HG02870 (cell line): ENCODE results near the gene AHCYL1.

ENCODE experiments used
- ATAC-seq: cut with Tn5 transposase; IDR thresholded peaks from one replicate; pipeline ENCODE4 v1.9.1; 2021; ENCODE audit warnings: mild to moderate bottlenecking, moderate library complexity; ENCODE audit not compliant: unreplicated experiment

The AHCYL1 gene

DNA sequence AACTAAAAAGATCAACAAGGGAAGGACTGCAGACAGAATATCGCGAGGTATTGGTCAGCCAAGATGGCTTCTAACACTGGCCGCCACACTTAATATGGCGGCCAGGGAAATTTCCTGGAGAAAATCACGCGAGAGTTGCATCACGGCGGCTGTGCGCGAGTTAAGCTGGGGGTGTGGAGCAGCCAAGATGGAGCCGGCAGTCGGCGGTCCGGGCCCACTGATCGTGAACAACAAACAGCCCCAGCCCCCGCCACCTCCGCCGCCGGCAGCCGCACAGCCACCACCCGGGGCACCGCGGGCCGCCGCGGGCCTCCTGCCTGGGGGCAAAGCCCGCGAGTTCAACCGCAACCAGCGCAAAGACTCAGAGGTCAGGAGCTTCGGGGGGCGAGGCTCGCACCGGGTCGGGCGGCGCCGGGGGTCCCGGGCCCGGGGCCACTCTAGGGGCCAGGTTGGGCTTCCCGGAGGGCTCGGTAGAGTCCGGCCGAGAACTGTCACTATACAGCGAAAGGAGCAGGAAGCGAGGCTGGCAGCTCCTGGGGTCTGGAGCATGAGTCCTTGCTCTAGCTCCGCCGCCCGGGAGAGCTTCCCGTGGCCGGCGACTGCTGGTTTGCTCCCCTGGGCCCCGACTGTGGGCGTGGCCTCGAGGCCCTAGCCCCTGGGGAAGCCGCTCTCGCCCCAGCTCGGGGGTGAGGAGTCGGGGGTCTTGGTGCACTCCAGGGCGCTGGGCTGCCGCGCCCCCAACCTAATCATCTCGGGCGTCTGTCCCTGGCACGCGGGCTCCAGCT lies 50.1 kb downstream of the AHCYL1 start, which contains the start of gene STRIP1:
TSS of gene STRIP1 (plus strand) at position 174 of the 785 bp plus-strand sequence. CDS start at position 188, 14 bp downstream.
- ATAC-seq, result peak; percentile 79

DNA sequence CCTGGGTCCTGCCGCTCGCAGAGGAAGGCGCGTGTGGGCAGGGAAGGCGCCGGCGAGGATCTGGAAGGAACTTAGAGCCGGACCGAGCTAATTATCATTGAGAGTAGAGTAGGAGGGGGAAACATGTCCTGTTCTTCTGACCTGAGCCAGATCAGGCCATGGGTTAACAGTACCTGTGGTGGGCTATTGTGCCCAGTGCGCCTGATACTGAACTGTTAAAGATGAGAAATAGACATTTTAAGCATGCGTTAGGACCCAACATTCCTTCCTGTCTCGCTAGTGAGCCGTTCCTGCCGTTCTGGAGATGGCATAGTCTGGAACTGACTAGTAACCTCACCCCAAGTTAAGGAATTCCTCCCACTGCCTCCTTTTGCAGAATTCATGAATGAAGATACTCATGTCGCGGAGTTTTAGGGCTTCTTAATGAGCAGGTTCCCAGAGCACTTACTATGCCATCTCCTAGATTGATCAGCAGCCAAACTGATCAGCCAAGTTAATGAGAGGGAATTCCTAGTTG lies 50.7 kb downstream of the AHCYL1 start:
- ATAC-seq, result no peak

DNA sequence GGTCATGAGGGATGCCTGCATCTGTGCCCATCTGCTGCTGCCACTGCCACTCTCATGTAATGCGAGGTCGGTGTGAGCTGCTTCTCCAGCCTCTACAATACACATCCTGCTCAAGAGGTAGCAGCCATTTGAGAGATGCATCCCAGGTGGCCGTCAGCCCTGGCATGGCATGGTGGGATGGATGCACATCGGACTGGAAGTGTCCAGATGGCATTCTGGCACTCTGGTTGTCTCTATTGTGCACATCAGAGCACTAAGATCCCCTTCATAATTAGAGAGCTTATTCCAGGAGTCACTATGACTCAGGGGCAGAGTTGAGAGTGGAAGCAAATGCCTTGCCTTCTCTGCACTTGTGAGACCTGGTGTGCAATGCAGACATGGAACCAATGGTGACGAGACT lies 53.7 kb downstream of the AHCYL1 start:
- ATAC-seq, result no peak

DNA sequence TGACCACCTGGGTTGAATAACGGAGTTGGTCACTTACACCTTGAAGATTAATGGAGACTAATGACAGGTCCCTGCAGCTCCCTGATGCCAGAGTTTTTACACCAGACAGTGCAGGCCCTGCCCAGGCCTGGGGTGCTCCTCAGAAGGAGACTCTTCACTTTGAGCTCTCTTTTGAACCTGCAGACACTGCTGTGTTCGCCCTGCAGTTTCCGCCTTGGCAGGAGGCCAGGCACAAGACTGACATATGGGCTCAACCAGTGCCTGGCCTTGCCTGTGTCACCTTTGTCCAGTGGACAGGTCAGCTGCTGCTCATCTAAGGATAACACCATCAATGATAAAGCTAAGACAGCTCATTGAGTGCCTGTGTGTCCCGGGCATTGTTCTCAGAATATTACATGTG lies 55.1 kb downstream of the AHCYL1 start:
- ATAC-seq, result no peak

DNA sequence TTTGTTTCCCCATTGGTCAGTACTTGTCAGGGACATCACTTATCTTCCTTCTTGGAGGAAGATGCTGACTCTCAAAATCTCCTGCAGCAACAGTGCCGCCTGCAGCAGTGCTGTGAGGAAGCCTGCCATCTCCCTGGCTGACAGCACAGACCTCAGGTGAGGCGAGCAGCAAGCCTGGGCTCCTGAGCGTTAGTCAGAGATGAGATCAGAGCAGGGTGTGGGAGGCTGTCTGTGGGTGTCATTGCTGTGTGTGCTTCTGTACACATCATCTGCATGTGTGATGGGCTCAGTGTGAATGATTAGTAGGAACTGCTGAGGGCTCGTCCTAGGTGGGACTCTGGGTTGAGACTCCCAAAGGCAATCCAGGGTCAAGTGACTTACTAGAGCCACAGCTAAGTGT lies 56.0 kb downstream of the AHCYL1 start:
- no peak for ATAC-seq

DNA sequence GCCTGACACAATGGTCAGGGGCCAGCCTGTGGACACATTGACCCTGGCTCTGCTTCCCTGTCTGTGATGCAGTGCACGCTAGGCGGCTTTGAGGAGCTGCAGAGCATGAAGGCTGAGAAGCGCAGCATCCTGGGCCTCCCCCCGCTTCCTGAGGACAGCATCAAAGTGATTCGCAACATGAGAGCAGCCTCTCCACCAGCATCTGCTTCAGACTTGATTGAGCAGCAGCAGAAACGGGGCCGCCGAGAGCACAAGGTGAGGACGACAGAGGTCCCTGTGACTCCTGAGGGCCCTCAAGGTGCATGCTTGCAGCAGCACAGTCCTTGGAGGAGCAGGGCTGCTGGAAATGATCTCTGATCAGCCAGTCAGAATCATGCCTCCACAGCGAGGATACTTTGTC lies 58.5 kb downstream of the AHCYL1 start:
- no peak for ATAC-seq

DNA sequence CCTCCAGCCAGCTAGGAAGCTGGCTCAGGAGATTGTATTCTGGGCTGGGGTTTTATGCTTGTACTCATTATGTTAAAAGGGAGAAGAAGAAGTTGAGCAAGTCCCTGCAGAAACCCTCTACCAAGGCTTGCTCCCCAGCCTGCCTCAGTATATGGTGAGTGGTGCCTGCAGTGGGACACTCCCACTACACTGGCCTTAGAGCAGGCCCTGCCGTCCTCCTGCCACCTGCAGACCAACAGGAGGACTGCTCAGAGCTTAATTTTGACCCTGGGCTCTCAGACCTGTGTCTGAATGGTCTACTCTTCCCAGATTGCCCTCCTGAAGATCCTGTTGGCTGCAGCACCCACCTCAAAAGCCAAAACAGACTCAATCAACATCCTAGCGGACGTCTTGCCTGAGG lies 62.9 kb downstream of the AHCYL1 start:
- ATAC-seq, result no peak

DNA sequence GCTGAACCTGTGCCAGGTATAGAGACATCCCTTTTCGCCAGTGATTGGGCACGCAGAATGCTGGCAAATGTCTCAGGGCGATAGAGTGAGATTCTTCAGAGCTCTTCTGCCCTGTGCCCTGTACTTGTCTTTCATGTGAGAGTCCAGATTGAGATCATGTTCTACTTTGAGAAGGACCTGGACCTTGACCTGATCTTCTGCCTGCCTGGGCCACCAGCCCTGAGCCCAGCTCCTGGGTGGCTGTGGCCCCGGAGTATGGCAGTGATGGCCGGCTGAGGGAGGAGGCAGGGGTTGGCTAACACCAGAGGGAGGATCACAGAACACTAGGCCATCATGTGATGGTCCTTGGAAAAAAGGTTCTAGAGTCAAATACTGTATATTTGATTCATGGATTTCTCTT lies 63.7 kb downstream of the AHCYL1 start:
- no peak for ATAC-seq

DNA sequence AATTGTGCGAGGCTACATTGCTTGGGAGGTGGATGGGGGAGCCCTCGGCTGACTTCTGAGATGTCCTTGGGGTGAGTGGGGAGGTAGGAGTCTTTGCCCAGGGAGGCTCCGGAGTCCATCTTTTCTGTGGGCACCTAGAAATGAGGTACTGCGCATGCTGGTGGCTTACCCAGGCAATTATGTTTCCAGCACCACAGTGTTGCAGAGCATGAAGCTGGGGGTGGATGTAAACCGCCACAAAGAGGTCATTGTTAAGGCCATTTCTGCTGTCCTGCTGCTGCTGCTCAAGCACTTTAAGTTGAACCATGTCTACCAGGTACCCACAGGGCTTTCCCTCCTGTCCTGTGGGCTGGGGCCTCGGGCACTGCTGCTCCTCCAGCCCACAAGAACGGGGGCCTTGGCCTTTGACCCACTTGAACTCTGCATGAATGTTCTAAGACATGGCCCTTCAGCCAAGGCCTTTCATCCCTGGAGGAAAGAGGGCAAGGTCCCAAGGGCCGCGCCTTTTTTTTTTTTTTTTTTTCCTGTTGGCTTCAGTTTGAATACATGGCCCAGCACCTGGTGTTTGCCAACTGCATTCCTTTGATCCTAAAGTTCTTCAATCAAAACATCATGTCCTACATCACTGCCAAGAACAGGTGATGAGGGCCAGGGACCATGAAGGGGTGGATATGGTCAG lies 64.5 kb downstream of the AHCYL1 start:
- ATAC-seq, result no peak

DNA sequence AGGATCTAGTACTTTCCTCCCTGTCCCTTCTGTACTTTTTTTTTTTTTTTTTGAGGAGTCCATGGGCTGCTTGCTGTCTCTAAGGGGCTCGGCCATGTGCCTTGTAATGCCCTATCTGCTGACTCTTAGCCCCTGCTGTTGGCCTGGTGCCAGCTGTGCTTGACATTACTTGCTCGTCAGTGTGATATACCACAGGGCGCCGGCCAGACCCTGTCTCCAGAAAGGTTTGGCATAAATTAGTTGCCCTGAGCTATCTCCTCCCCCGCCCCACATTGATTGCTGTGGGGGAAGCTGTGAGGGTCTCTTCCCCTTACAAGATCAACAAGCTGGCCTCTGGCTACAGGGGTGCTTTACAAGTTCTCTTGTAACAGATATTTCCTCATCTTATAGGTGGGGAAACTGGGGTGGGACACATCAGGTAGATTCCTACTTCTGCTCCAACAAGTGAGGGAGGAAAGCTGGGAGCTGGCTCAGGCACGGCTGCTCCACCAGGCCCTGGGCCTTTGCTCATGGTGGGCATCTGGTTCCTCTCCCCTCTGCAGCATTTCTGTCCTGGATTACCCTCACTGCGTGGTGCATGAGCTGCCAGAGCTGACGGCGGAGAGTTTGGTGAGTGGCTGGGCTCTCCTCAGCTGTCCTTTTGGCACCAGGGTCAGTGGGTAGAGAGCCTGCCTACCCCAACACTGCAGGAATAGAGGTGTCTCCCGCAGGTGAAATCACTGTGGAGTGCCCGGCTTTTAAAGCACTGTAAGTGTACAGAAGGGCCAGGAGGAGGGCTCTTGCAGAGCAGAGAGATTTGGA lies 65.4 kb downstream of the AHCYL1 start:
- ATAC-seq, result no peak

DNA sequence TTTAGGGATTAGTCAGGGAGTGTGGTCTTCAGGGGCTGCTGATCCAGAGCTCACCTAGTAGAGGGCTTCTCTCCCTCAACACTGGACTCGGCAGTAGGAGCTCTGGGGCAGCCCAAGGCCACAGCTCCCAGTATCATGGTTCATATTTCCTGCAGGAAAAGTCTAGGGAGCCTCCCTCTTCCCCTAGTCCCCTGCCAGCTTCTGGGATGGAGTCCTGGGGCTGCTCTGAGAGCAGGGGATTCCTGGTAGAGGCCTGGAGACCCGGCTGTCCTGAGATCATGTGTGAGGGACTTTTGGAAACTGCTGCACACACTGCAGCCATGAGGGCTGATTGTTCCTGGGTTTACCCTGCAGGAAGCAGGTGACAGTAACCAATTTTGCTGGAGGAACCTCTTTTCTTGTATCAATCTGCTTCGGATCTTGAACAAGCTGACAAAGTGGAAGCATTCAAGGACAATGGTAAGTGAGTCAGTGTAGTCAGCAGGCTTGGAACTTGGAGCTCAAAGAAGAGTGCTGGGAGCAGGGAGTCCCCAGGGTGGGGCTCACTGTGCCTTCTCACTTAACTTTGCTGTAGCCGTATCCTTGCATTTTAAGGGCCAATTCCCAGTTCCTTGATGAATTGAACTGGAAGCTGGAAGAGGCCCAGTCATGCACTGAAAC lies 66.2 kb downstream of the AHCYL1 start:
- no peak for ATAC-seq

DNA sequence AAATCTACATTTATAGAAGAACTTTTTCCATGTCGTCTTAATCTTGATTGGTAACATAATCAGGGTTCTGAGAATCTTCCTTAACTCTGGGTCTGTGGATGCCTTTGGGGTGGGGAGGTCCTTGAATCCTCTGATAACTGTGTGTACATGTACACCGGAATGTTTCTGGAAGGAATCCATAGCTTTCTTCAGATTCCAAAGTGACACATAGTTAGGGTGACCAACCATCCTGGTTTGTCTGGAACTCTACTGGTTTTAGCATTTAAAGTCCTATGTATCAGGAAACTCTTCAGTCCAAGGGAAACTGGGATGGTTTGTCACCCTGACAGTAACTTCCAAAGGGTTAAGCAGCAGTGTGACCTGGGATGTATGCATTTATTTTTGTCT lies 66.7 kb downstream of the AHCYL1 start:
- ATAC-seq, result no peak

DNA sequence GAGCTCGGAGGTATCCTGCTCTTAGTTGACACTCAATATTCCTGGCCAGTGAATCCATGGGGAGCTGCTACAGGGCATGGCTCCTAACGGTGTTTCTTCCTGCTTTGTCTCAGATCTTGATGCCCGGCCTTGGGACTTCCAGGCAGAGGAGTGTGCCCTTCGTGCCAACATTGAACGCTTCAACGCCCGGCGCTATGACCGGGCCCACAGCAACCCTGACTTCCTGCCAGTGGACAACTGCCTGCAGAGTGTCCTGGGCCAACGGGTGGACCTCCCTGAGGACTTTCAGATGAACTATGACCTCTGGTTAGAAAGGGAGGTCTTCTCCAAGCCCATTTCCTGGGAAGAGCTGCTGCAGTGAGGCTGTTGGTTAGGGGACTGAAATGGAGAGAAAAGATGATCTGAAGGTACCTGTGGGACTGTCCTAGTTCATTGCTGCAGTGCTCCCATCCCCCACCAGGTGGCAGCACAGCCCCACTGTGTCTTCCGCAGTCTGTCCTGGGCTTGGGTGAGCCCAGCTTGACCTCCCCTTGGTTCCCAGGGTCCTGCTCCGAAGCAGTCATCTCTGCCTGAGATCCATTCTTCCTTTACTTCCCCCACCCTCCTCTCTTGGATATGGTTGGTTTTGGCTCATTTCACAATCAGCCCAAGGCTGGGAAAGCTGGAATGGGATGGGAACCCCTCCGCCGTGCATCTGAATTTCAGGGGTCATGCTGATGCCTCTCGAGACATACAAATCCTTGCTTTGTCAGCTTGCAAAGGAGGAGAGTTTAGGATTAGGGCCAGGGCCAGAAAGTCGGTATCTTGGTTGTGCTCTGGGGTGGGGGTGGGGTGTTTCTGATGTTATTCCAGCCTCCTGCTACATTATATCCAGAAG lies 69.2 kb downstream of the AHCYL1 start:
- ATAC-seq, result no peak

DNA sequence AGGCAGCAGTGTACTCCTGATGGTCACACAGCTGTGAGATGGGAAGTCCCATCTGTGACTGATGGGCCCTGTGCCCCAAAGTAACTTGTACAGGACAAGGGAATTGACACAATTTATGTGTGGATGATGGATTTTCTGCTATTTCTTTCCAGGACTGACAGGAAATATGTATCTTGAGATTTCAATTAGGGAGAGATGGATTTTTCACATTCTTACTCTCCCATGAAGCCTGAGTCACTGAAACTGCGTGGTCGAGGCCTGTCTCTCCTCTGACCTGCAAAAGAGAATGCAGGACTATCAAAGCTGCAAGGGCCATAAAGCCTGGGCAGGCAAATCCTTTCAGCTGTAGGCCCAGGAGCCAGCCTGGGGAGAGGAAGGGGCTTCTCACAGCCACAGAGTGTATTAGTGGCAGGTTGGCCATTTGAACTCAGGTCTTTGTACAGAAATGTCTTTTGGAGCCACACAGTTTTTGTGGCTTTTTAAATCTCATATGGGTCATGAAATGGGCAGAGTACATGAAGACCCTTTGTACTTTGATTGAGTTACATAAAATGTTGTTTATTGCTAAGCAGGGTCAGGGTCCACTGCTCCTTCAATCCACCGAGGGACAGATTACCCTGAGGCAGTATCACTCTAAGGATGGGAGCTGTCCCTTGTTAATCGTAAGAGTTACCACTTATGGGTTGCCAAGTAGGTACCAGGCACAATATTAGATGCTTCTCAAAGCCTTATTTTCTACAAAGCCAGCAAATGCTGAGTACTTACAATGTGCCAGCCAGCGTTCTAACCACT lies 71.1 kb downstream of the AHCYL1 start:
- ATAC-seq, result no peak

DNA sequence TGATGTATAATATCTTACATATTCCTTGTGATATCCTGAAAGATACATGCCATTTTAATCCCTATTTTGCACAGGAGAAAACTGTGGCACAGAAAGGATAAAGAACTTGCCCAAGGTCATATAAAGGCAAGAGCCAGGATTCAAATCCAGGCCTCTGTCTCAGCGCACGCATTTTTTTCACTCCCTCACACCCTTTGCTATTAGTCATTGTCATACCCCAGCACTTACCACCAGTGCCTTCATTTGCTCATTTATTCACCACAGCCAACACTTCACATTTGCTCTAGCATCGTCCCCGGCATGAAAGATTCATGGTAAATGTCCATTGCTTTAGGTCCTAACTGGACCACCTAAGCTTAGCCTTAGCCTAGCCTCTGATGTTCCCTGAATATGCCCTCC lies 71.7 kb downstream of the AHCYL1 start:
- no peak for ATAC-seq

DNA sequence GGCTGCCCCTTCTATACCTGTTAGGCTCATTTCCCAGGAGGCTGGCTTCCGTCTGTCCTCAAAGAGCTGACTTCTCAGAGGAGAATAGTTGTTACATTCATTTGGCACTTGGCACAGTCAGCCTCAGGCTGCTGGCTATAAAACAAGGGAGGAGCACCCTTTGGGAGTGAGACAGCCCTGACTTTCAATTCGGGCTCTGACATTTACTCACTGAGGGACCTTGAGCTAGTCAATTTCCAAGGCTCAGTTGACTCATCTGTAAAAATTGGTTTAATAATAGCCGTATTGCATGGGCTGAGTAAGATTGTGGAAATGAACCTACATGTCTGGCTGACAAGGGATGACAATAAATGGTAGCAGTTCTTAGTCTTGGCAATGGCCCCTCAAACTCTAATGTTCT lies 72.2 kb downstream of the AHCYL1 start:
- ATAC-seq, result no peak

DNA sequence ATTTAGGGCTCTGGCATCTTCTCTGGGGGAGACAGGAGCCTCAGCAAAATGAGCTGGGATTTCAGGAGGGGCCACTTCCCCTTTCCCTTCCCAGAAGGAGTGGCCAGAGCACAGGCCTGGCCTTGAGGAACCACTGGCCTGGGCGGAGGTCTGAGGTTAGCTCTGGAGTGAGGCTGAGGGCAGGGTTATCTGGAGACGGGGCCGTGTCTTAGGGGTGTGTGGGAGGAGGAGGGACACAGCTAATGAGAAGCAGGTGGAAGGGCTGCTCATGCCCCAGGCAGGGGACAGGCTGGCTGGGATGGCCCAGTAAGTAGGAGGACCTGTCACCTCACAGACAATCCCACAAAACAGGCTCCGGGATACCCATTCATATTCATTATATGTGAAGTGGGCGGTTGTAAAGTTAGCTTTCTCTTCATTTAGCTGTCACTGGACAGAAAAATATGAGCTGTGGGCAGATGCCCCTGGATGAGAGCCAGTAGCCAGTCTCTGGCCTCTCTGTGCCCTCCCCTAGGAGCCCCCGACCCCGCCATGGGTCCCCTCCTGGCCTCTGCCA lies 73.5 kb downstream of the AHCYL1 start:
- ATAC-seq, result no peak

DNA sequence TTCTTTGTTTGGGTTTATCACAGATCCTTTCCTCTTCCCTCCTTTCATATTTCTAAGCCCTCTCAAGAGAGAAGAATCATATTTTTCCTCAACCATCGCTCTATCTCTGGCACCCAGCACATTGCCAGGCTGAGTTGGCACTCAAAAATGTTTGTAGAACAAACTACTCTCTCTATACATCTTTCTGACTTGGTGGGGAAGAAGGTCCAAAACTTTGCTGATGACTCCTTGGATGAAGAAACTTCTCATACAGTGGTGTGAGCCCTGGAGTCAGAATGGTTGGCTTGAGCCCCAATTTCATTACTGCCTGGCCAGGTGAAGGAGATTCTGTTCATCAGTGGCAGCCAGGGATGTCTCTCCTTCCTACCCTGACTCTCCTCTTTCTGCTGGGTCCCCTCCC lies 74.0 kb downstream of the AHCYL1 start:
- ATAC-seq, result no peak
